ENCODE data around the gene RASA3. TPM values are rescaled to one million over a fixed set of nuclear protein-coding genes. Genes with fewer than 3 reads are reported as not detected.

The RASA3 gene
- total RNA-seq, 2 experiments from 2014 or later = 28.9 to 32.3 TPM

DNA sequence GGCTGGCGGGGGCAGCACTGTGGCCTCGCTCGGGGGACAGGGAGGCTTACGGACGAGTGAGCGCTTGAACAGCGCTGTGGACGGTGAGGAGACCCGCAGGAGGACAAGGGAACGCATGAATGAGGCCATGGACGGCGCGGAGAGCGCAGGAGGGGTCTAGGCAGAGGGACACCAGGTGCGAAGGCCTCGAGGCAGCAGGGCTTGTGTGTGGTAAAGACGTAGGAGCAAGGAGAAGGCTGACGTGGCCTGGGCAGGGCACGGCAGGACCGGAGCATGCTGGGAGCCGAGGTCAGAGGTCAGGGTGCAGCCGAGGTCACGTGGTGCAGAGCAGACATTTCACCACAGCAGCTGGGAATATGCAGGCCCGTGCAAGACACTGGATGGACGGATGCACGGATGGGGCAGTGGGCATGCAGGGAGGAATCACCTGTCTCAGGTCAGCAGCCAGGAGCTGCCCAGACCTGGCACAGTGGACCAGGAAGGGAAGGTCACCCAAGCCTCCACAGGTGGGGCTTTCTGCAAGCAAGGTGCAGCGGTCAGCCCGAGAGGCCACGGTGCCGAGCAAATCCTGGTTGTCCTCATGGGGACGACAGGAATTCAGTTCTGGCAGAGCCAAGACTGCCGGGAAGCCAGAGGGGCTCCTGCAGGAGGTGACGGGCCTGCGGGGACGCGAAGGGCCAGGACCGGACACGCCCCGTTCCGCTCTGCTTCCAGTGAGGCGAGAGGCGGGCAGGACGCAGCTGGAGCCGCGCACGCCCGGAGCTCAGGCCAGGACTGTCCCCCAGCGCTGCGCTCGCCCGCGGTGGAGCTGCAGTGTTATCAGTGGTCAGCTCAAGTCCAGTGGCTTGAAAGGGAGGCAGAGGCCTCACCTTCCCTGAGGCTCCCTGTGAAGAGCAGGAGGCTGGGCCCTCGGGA, 72.2 kb downstream of the RASA3 start:
- Mint-ChIP-seq H3K36me3 (ENCODE audit: low read depth) (peaks cover 18% of the 10 kb centered on the region), H3K4me1 (ENCODE audit: low read depth) (peaks cover 60% of the 10 kb centered on the region), H3K27ac (no peak overlapping the region), H3K27me3 (no peaks in the 10 kb centered on the region), H3K9me3 (no peaks in the 10 kb centered on the region), H3K4me3 (no peak overlapping the region)
- ATAC-seq (no peak), DNase-seq (no peak)
- ChIA-PET POLR2A (no interaction called here), CTCF (no interaction called here)
- TF ChIP-seq, protein P1, sequence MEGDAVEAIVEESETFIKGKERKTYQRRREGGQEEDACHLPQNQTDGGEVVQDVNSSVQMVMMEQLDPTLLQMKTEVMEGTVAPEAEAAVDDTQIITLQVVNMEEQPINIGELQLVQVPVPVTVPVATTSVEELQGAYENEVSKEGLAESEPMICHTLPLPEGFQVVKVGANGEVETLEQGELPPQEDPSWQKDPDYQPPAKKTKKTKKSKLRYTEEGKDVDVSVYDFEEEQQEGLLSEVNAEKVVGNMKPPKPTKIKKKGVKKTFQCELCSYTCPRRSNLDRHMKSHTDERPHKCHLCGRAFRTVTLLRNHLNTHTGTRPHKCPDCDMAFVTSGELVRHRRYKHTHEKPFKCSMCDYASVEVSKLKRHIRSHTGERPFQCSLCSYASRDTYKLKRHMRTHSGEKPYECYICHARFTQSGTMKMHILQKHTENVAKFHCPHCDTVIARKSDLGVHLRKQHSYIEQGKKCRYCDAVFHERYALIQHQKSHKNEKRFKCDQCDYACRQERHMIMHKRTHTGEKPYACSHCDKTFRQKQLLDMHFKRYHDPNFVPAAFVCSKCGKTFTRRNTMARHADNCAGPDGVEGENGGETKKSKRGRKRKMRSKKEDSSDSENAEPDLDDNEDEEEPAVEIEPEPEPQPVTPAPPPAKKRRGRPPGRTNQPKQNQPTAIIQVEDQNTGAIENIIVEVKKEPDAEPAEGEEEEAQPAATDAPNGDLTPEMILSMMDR (IDR thresholded peaks at IDR 0.05) = no peak
- intact Hi-C loops (cut with micrococcal nuclease) = no loop called here

GRCh38 chr13:114059428-114059827, 73.0 kb downstream of the RASA3 start:
- POLR2A ChIA-PET = no interaction called here
- Mint-ChIP-seq H3K27me3 (no peaks in the 10 kb centered on the region), H3K9me3 (no peaks in the 10 kb centered on the region)

GRCh38 chr13:114058051-114058867, 74.2 kb downstream of the RASA3 start:
- DNase-seq (no peak), ATAC-seq (no peak)
- TF ChIP-seq, protein P1 (IDR thresholded peaks at IDR 0.05) = no peak
- POLR2A ChIA-PET = interaction anchor here (0.7 to 2.1 kb wide), 3 partner anchors 8 to 24 kb away, joined by 3 to 10 read pairs (median 5); no protein-coding TSS in a partner anchor
- intact Hi-C loops (cut with micrococcal nuclease) = no loop called here
- CTCF ChIA-PET = interaction anchor here (1.3 to 1.7 kb wide), 2 partner anchors 9 to 42 kb away, joined by 4 to 5 read pairs; no protein-coding TSS in a partner anchor
- H3K4me1 Mint-ChIP-seq (ENCODE audit: low read depth) = peaks cover 54% of the 10 kb centered on the region
- no peaks in the 10 kb centered on the region for H3K9me3 Mint-ChIP-seq
- H3K27ac Mint-ChIP-seq = peak overlapping the region; percentile 52
- no peak overlapping the region for H3K4me3 Mint-ChIP-seq
- H3K27me3 Mint-ChIP-seq = no peaks in the 10 kb centered on the region
- H3K36me3 Mint-ChIP-seq (ENCODE audit: low read depth) = peaks cover 25% of the 10 kb centered on the region

More at GRCh38 chr13:114059428-114059827, 73.0 kb downstream of the RASA3 start:
- DNase-seq (no peak), ATAC-seq (no peak)
- Mint-ChIP-seq H3K27ac (no peak overlapping the region), H3K4me3 (no peak overlapping the region), H3K4me1 (ENCODE audit: low read depth) (peaks cover 57% of the 10 kb centered on the region), H3K36me3 (ENCODE audit: low read depth) (peaks cover 22% of the 10 kb centered on the region)
- TF ChIP-seq, protein P1 (IDR thresholded peaks at IDR 0.05) = no peak
- CTCF ChIA-PET = no interaction called here
- intact Hi-C loops (cut with micrococcal nuclease) = no loop called here

DNA sequence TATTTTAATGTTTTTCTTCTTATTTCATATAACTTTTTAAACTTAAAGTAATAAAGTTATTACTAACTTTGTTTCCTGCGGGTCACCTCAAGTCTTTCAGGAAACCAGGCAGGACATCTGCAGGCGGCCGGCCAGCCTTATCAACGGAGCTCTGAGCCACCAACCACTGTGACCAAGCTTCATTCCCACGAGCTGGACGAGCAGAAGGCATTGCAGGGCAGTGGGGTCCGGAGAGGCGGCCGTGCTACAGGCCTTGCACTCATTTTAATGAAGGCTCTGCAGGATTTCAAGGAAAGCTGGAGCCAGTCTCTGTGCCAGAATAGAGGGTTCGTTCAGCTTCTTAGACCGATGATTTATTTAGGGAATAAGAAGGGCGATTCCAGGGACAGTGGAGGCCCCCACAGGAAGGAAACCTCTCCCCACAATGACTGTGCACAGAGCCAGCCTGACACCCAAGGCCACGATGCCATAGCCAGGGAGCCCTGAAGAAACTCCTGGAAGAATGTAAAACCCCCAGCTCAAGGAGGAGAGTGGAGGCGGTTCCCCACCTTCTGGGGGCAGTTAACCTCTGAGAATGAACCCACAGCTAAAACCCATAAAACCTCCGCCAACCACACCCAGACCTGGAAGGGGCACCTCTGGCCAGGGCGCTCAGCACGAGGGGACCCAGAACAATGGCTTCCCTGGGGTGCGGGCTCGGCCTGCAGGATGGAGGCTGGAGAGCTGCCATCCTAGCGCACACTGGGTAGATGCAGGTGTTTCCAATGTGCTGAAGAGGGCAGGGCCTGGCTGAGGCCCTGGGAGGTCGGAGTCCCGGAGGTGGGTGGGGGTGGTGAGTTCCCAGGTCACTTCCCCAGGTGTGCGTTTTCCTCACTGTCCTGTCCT, 75.0 kb downstream of the RASA3 start:
- Mint-ChIP-seq H3K4me3 (no peak overlapping the region), H3K27me3 (no peaks in the 10 kb centered on the region), H3K9me3 (no peaks in the 10 kb centered on the region), H3K4me1 (ENCODE audit: low read depth) (peaks cover 53% of the 10 kb centered on the region), H3K36me3 (ENCODE audit: low read depth) (peaks cover 25% of the 10 kb centered on the region), H3K27ac (peak overlapping the region; percentile 53)
- TF ChIP-seq, protein P1 (IDR thresholded peaks at IDR 0.05) = no peak
- ChIA-PET CTCF (interaction anchor here (1.3 to 1.7 kb wide), 2 partner anchors 10 to 41 kb away, joined by 4 to 5 read pairs; no protein-coding TSS in a partner anchor), POLR2A (interaction anchor here (0.9 to 2.1 kb wide), 3 partner anchors 8 to 57 kb away, joined by 3 to 10 read pairs (median 5); no protein-coding TSS in a partner anchor)
- DNase-seq = no peak
- ATAC-seq = no peak
- intact Hi-C loops (cut with micrococcal nuclease) = no loop called here

Measured in activated CD8-positive, alpha-beta T cell treated with anti-CD3 and anti-CD28 coated beads for 36 hours (primary cell).